Activated CD4-positive, alpha-beta T cell treated with anti-CD3 and anti-CD28 coated beads, Interleukin-2, Interleukin-6, amounts not matched to agents 100 ng/mL and 50 ng/mL, durations not matched to agents 16 hours and 8 hours (primary cell): ENCODE measurements around the gene PEAR1.
"Not testable (repeated sequence)": the region's sequence is repeated elsewhere in the genome, so short reads cannot be mapped to it uniquely, and the experiment has no call there.

Experiments used
- DNase-seq: peaks from one replicate; pipeline ENCODE4 v3.0.0-alpha.2; 2020

Gene PEAR1

DNA sequence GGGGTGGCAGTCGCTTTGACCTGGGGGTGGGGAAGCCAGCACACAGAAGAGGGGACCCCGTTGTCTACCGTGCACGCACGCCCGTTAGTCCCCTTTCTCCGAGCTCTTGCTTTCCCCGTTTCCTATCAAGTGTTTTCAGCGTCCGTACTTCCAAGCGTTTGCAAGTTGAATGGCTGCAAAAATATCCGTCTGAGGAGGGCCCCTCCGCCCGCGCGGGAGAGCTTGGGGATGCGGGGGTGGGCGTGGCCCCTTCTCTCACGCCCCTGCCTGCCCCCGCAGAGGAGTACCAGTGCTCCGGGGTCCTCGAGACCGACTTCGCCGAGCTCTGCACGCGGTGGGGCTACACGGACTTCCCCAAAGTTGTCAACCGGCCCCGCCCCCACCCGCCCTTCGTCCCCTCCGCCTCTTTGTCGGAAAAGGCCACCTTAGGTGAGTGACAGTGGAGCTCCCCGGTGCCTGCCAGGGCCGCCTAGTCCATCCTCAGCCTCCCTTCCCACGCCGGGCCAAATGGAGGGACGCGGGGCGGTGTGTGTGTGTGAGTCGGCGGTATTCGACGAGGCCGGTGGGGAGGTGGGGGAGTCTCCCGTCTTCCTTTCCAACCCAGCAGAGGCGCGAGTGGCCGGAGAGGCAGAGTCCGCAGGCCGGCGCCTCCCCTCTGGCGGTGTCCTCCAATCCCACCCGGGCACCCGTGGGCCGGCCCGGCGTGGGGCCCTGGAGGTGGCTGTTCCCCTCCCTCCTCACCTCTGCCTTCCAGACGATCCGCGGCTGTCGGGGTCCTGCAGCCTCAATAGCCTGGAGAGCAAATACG, 30.4 kb downstream of the PEAR1 start:
- DNase-seq = no peak

GRCh38 chr1:156924478-156925153, 31.1 kb downstream of the PEAR1 start:
- no peak for DNase-seq

DNA sequence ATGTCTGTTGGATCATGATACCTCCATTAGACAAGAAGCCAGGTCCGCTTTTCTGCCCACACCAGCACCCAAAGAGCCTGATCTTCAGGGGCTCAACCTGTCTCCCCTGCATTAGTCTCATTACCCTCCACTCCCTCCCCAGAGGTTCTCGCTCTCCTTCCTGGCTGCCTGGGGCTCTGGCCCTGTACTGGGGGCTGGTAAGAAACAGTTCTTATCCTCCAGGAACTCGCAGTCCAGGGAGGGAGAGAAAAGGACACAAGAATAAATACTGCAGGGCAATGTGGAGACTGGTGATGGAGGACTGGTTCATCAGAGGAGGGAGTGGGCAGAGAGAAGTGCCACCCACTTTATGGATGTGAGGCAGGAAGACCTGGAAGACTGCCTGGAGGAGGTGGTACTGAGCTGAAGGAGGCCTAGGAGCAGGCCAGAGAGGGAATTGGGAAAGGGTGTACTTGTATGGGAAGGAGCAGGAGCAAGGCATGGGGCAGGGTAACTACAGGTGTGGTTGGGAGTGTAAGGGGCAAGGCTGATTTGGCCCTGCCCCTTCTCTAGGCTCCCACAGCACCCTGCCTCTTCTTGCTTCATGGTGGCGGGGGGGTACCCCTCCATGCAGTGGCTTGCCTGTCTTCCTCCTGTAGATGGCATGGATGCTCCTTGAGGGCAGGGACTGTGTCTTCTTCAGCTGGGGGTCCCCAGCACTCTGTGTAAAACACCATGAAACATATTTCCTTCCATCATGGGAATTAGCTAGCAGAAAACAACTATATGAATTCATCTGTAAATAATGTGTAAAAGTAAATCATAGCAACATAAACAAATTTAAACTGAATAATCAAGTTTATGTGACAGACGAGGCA, 31.9 kb downstream of the PEAR1 start:
- no peak for DNase-seq

- peak; percentile 28 for DNase-seq
Observed at GRCh38 chr1:156926175-156926574, 32.7 kb downstream of the PEAR1 start.

- DNase-seq = not testable (repeated sequence)
Observed at GRCh38 chr1:156926695-156927094, 33.2 kb downstream of the PEAR1 start.

DNA sequence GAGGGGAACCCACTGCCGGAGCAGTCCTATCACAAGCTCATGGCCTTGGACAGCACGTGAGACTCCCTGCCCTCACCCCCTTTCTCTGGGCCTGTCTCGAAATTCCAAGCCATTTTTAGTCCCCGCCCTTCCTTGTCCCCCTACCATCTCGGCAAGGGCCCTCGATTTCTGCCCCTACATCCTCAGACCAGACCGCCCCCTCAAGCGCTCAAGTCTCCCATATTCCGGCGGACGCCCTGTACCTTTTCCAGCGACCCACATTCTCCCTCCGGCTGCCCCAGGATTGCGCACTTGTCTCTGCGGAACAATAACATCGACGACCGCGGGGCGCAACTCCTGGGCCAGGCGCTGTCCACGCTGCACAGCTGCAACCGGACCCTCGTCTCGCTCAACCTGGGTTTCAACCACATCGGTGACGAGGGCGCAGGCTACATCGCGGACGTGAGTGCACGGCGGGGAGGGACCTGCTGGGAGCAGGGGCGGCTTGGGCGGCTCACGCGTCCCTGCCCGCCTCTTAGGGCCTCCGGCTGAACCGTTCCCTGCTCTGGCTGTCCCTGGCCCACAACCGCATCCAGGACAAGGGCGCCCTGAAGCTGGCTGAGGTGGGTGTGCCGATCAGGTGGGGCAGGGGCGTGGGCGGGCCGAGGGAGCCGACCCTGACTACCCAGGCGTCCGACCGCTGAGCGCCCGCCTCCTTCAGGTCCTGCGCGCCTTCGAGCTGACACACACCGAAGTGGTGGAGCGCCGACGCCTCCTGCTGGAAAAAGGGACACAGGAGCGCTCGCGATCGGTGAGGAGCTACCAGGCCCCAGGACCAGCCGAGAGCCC, 33.9 kb downstream of the PEAR1 start:
- peak; percentile 69 for DNase-seq

GRCh38 chr1:156928043-156928602, 34.6 kb downstream of the PEAR1 start:
- no peak for DNase-seq

GRCh38 chr1:156929596-156930238, 36.2 kb downstream of the PEAR1 start:
- DNase-seq = no peak

DNA sequence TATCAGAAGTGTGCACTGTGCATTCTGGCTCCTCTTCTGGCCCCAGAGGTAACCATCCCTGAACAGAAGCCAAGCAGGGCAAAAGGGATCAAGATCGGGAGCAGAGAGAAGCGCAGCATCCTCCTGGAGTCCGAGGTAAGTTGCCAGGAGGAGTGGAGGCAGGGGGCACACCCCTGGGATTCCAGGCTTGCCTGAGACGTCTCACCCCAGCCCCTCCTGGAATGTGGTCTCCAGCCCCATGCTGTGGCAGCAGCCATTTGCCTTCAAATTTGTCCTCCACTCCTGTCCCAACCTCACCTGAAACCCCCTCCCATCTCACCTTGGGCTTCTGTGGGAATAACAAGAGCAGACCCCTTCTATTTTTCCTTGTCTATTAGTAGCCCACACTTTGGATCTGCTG, 37.0 kb downstream of the PEAR1 start:
- no peak for DNase-seq

DNA sequence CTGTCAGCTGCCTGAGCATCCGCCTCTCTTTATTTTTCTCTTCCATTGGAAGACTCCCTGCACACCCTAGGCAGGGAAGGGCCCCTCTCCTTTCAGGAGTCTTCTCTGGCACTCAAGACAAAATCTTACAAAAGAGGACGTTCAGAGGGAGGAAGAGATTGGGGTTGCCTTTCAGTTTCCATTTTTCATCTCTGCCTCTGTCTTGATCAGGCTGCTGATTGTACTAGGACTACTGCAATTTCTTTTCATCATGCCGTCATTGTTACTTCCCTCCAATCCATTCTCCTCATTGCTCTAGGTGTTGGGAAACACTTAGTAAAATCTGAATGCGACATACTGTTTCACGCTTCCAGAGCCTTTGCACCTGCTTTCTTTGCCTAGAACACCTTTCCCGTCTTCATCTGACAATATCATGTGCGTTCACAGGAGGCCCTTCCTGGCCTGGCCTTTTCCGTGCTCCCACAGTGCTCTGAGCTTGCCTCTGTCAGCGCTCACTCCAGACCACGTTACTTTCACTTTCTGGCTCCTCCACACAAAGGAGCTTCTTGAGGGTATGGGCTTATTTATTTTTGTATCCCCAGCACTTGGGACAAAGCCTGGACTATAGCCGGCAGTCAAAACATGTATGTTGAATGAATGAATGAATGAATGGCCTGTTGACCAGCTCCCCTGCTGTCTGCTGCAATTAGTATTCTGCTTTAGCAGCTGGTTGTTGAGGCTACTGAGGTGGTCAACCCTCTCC, 37.9 kb downstream of the PEAR1 start:
- no peak for DNase-seq

DNA sequence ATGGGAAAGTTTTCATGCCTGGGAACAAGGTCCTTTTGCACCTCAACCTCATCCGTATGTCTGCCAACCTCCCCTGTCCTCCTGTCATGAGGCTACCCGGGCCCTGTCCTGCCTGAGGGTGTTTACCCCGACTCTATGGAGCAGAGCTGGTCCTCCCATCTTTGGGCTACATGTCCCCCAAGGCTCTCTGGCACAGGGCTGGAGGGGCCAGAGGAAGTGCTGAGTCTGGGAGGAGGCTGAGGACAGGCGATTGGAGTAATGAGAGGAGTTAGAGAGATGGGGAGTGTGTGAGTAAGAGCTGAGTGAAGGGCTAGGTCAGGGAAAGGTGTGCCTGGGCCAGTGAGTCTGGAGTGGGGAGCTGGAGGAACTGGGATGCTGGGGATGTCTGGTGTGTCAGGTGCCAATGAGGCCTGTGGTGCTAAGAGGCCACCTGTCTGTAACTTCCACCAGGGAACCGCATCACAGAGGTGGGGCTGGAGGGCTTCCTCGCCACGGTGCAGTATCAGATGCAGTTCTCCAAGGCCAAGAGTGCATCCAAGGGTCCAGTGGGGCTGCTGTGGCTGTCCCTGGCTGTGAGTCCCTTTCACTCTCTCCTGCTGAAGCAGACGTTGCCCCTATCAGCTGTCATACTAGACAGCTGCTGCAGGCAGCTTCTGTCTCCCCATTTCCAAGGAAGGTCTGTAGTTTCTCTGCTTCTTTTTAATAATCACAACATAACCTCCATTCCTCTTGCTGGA, 38.6 kb downstream of the PEAR1 start:
- DNase-seq = no peak

- no peak for DNase-seq
Observed at GRCh38 chr1:156933136-156933535, 39.6 kb downstream of the PEAR1 start.

- no peak for DNase-seq
Observed at GRCh38 chr1:156935505-156936128, 42.1 kb downstream of the PEAR1 start.

- DNase-seq = no peak
Observed at GRCh38 chr1:156936191-156936590, 42.7 kb downstream of the PEAR1 start.

DNA sequence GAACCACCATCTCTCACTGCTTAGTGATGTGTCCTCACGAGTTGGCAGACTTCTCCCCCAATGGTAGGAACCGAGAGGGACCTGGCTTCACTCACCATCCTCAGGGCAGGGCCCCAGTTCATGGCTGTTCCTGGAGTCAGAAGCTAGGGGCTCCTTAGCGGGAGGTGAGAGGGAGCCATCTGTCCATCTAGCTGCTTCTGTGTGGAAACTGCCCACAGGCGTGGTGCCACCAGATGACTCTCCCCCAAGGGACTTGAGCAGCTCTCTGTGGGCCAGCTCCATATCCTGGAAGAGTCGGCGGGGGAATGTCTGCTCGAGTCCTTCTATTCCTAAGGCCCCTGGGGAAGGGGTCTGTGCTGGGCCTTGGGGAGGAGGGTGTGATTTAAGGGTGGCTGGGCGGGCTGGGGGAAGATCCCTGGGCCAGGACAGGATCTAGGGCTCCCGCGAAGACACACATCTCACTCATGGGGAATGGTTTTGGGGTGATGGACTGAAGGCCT, 43.3 kb downstream of the PEAR1 start:
- DNase-seq = no peak

DNA sequence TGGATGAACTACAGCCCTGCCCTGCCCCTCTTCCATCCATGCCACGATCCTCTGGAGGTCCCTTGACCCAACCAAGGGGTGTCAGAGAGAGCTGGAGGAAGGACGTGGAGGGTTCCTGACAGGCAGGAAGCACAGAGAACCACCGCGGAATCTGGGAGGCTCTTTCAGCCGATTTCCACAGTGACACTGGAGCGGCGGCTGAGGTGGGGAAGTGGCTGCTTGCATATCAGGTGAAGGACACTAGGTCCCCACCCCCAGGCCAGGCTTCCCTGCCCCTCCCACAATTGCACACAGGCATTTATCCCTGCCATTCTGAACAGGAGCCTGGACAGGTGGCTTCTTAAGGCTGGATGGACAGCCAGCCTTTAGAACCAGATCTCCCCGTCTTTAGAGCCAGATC, 44.4 kb downstream of the PEAR1 start:
- DNase-seq = no peak

DNA sequence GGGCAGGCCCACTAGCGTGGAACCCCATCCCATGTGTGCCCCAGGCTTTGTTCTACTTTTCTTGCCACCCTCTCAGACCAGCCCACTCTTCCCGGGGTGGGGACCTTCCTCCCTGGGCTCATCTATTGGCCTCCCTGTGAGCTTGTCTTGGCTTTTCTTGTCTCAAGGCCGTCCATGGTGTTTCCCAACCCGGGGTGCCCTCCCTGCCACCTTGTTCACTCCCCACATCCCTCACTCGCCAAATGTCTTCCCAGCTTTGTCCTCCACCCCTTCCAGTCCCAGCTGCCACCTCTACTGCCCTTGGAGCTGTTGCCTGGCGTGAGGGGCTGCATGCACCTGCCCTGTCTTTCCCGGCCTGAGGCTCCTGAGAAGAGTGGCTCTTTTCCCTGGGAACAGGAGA, 45.3 kb downstream of the PEAR1 start:
- no peak for DNase-seq

DNA sequence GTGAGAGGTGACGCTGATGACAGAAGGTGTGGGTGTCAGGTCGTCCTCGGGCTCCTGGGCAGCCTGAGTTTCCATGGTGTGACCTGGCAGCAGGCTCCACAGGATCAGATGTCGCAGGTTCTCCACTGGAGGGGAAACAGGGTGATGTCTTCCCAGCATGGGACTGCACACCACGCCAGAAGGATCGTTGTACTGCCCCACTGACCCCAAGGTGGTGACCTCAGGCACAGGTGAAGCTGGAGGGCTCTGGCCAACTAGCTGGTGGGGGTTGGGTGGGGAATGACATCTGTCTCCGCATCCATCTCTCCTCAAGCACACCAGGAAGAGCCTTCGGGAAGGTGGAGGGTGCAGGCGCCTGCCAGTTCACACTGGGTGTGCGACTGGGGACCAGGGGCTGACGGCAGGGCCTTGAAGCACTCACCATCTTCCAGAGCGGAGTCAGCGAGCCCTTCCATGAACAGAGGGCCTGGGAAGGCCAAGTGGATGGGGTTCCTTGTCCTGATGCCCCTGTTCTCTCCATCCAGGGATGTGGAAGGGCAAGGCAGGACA, 46.3 kb downstream of the PEAR1 start:
- DNase-seq = no peak

GRCh38 chr1:156941675-156942074, 48.2 kb downstream of the PEAR1 start:
- DNase-seq = no peak
